Stimulated activated naive CD4-positive, alpha-beta T cell treated with Interleukin-2 at 50 U/mL for 16 hours (primary cell): ENCODE measurements around the gene ADGRG3.
"Not testable (repeated sequence)": the region's sequence is repeated elsewhere in the genome, so short reads cannot be mapped to it uniquely, and the experiment has no call there.

Source experiments
- DNase-seq: peaks from one replicate; lab custom pipeline; 2025; lab: John Stamatoyannopoulos, UW

The ADGRG3 gene

DNA sequence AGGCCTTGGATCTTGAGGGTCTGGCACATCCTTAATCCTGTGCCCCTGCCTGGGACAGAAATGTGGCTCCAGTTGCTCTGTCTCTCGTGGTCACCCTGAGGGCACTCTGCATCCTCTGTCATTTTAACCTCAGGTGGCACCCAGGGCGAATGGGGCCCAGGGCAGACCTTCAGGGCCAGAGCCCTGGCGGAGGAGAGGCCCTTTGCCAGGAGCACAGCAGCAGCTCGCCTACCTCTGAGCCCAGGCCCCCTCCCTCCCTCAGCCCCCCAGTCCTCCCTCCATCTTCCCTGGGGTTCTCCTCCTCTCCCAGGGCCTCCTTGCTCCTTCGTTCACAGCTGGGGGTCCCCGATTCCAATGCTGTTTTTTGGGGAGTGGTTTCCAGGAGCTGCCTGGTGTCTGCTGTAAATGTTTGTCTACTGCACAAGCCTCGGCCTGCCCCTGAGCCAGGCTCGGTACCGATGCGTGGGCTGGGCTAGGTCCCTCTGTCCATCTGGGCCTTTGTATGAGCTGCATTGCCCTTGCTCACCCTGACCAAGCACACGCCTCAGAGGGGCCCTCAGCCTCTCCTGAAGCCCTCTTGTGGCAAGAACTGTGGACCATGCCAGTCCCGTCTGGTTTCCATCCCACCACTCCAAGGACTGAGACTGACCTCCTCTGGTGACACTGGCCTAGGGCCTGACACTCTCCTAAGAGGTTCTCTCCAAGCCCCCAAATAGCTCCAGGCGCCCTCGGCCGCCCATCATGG lies 4.0 kb upstream of the ADGRG3 start:
- DNase-seq: no peak

DNA sequence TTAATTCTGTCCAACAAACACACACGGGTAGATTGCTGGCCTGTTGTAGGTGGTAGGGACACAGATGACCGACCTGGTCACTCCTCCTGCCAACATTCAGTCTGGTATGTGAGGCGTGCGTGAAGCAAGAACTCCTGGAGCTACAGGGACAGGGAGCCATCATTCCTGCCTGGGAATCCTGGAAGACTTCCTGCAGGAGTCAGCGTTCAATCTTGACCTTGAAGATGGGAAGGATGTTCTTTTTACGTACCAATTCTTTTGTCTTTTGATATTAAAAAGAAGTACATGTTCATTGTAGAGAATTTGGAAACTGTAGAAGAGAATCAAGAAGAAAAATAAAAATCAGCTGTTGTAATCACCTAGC lies 3.5 kb upstream of the ADGRG3 start:
- no peak for DNase-seq

DNA sequence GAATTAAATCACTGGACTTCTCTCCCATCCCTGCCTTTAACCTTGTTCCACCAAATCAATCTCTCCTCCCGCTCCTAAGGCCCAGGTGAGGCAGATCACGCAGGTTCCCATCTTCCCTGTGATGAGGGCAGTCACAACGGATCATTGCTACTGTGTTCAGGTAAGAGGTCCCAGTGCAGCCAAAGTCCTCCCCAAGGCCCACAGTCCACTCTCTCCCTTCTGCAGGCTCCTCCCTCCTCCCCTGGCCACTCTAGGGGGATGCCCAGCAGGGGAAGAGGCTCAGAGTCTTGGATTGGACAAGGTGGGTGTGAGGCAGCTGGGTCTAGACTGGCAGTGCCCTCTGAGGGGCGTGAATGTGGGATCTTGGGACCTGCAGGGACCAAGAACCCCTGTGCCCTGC lies 2.6 kb upstream of the ADGRG3 start:
- DNase-seq: no peak

DNA sequence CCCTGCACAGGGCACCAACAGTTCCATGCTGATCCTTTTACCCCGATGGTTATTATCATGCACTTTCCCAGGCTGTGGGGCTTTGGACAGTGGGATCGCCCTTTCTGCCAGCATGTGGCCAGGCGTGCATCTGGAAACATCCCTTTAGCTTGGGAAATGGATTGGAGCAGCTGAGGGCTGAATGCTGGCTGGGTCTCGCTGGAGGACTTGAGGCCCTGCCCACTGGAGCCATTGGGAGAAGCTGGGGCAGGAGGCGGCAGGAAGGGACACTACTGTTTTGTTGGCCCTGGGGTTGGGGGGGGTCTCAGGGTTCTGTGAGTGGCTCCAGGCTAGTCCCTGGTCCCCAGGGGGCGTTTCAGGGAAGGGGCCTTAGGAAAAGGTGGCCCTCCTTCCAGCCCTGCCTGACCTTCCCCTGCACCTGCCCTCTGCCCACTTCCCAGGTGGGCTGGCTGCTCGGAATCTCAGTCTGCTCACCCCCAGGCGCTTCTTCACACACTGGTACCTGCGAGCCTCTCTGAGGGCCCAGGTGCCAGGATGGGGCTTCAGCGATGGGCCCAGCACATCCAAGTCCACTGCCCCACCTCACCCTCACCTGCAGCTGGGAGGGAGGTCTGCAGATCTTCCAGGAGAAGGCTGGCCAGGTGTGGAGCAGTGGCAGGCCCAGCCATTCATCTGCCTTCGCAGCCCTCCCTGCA lies 1.6 kb upstream of the ADGRG3 start:
- no peak for DNase-seq

DNA sequence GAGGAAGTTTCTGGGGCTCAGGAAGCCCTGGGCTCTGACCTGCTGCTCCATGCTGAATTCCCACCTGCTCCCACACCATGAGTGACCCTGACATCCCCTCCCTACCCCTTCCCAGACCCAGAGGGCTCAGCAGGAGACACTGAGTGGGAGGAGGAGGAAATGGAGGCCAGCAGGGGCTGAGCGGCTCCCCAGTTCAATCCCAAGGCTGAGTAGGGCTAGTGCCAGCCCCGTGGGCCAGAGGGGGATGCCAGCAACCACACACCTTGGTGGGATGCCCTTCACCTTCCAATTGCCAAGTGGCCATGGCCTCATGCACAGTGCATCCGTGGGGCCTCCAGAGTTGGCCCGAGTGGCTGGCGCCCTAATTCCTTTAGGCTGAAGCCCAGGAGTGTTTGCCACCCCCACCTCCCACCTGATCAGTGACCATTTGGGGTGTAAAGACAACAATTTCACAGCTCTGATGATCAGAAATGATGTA lies 1.0 kb upstream of the ADGRG3 start:
- DNase-seq: no peak

DNA sequence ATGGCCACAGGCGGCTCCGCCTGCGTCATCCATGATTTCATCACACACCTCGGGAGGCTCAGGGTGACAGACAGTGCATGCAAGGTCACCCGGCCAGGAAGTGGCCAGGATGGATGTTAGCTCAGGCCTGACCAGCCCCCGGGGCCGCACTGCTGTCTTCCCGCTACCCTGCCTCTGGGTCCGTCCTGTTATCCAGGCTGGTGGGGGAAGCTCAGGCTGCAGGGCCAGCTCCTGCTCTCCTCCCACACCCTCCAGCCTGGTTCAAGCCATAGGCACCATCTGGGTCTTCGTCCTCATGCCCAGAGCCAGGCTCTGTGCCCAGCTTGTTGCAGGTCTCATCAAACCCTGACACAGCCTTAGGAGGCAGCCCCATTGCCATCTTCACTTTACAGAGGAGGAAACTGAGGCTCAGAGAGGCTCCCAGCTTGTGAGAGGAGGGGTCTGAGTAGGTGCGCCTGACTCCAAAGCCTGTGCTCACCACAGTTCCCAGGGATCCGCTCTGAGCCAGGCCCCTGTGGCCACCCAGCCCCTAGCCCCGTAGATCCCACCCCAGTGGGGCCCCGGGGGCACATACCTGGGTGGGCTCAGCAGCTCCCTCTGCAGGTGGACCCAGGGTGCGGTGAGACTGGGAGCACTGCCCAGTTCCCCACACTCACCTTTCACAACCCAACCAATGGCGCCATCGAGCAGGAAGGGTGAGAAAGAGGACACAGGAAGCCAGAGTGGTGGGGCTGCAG lies 412 bp upstream of the ADGRG3 start:
- DNase-seq: no peak

DNA sequence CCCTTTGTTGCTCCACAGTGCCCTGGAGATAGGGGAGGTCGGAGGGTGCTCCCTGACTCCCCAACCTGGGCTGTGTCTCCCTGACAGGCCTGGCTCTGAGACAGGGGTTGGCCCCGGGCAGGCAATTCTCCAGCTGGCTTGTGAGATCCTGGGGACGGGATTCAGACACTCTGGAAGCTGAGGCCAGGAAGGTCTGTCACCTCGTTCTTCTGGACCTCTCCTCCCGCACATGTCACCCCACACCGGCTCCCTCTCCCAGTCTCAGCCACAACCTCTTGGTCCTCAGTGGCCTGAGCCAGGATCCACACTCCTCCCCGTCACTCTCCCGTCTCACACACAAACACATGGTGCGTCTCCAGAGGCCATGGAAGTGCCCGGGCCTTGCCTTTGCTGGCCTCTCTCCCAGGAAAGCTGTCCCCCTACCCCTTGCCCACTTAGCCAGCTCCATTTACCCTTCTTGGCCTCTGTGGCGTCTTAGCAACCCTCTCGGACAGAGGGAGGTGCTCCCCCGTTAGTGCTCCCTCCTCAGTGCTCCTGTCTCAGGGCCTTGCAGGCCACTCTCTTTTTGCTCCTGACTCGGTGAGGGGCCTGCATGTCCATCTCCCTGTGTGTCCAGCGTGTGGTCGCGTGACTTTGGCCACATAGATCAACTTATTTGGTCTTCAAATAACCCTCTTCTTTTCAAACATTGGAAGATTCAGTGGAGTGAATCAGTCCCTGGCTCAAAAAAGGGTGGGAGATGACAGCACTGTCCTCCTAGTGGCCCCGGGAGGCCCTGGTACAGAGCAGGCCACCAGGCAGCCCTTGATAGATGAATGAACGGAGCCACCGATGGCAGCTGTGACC lies 747 bp downstream of the ADGRG3 start:
- DNase-seq: no peak

DNA sequence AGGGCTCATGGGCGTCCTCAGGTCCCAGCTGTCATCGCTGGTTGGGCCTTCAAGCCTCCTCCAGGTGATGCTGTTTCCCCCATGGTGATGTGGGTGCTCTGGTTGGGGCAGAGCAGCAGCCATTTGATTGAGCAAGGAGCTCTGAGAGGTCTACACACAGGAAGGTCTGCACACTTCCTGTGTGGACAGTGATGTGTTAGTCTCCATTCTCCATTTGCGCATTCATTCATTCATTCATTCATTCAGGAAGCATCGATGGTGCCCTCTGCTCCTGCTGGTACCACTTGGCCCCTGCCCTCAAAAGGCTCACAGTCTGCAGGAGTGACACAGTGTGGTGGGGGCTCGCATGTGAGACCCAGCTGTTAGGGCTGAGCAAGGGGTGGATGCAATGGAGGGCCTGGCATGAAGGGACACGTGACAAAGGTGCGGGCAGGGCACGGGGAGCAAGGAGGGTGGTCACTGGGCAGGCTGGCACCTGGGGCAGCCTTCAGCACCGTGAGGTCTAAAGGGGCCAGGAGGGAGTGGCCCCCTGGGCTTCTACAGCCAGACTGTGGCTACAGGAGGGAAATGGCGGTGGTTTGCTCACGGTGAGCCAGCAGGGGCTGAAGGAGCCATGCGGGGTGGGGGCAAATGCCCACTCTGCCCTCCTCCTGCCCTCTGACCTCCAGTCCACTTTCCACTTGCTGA lies 1.5 kb downstream of the ADGRG3 start:
- no peak for DNase-seq

DNA sequence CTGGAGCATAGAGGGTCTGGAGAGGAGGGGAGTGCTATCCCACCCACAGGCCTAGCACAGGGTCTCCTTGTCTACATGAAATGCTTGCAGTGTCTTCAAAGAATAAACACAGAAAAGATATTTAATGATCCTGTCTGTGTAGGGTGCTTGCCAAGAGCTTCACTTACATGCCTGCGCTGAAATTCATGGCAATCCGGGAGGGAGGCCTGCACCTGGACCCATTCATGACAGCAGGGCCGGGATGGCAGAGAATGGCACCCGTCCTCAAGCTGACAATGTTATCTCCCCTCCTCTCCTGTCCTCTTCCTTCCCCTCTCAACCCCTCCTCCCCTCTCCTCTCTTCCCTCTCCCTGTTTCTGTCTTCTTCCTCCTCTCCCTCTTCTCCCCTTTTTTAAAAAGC lies 2.1 kb downstream of the ADGRG3 start:
- DNase-seq: no peak

DNA sequence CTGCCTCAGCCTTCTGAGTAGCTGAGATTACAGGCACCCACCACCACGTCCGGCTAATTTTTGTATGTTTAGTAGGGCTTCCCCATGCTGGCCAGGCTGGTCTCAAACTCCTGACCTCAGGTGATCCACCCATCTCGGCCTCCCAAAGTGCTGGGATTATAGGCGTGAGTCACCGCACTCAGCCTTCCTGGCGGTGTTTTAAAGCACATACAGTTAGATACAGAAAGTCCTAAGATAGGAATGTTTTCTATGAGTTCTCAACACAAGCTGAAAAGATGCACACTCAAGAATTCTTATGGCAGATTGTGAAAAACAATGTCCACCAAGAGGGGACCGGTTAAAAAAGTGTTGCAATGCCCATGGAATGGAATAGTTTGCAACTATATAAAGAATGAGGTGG lies 3.3 kb downstream of the ADGRG3 start:
- not testable (repeated sequence) for DNase-seq

DNA sequence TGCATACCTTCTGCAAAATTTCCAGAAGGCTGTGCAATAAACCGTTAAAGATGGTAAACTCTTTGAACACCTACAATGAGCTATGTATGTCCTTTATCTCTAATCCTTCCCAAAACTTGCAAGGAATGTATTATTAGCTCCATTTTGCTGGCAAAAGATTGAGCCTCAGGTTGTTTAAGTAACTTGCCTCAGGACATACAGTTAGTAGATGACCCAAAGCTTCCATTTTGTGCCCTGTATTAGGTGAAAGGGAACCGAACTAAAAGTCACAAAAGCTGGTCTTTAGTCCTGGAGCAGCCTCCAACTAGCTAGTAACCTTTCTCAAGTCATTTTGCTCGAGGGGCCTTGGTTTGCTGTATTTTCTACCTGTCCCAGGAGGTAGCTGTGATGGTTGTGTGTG lies 4.3 kb downstream of the ADGRG3 start:
- DNase-seq: no peak

DNA sequence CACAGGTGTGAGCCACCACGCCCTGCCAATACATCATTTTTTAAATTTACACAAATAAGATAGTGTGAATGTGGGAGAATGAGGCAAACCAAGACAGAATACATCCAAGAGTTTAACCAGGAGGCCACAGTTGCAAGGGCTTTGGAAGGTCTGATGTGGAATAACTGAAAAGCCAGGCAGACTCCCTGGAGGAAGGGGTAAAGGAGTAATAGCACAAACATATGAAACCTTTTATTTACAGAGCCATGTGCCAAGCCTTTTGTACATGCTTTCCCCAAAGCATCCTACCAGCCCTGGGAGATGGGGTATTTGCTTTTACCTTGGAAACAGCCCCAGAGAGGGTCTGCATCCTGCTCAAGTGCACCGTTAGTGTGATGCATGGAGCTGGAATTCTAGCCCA lies 4.7 kb downstream of the ADGRG3 start:
- DNase-seq: no peak

DNA sequence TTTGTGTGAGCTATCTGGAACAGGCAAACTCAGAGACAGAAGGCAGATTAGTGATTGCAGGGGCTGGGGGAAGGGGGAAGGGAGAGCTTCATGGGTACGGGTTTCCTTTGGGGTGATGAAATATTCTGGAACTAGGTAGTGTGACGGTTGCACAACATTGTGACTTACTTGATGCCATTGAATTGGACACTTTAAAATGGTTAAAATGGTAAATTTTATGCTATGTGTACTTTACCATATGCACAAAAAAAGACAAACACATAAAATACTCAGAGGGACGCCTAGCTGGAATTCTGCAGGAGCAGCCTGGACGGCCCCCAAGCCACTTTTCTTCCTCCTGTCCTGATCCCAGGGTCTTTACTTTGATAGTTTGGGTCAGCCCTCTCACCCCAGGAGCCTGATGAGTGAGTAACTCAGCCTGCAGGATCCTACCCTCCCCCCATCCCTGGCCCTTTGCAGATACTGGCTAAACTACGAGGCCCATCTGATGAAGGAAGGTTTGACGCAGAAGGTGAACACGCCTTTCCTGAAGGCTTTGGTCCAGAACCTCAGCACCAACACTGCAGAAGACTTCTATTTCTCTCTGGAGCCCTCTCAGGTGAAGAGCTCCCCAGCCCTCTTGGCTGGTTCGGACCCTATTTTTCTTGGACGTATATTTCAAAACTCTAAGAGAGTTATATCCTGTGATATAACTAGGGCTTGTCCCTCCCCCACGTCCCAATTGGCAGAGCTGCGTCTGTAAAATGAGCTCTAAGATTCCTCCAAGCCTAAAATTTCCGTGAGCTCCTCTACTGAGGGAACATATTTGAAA lies 7.8 kb downstream of the ADGRG3 start:
- no peak for DNase-seq

DNA sequence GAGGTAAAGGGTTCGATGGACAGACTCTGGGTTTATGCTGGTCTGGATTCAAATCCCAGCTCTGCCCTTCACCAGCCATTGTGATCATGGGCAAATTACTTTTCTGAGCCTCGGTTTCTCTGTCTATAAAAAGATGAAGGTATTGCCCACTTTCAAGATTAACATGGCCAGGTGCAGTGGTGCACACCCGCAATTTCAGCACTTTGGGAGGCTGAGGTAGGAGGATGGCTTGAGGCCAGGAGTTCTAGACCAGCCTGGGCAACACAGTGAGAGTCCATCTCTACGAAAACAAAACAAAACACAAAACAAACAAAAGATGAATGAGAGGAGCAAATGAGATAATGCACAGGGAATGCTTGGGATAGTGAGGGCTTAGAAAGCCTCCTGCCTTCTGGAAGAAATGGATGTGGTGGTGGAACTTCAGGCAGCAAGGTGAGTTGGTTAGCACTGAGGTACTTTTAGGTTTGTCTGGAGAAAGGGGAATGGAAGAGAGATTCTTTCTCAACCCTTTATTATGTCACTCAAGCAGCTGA lies 8.5 kb downstream of the ADGRG3 start:
- DNase-seq: no peak

DNA sequence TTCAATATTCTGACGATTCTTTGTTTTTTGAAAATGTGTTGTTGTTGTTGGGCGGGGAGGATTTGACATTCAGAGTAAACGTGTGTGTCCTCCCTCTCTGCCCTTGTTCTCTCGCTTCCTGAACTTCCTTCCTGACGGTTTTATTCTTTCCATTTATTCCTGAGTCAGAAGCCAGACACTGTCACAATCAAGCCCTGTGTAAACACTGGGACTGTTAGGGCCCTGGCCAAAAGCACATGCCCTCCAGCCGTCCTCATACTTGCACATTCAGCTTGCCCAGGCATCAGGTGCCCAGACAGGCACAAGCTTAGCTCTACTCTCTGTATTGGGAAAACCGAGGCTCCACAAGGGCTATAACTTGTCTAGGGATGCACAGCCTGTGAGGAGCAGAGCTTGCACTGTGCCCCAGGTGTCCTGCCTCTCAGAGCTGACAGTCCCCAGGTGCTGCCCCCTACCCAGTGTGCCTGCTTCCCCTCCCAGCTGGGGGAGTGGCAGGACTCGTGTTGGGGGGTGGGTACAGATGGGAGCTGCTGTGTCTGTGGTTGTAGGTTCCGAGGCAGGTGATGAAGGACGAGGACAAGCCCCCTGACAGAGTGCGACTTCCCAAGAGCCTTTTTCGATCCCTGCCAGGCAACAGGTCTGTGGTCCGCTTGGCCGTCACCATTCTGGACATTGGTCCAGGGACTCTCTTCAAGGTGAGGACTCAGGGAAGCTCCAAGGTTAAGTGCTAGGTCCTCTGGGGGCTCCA lies 9.7 kb downstream of the ADGRG3 start:
- DNase-seq: no peak

DNA sequence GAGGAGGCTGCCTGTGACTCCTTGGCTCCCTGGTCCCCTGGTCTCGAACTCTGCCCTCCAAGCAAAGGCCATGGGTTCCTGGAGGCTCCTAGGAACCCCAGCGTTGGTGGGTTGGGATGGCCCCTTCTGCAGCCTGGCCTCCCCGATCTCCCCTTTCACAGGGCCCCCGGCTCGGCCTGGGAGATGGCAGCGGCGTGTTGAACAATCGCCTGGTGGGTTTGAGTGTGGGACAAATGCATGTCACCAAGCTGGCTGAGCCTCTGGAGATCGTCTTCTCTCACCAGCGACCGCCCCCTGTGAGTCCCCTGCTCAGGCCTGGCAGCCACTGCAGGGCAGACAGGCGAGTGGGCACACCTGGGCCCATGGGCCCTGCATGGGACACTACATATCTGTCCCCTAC lies 10.9 kb downstream of the ADGRG3 start:
- DNase-seq: no peak

DNA sequence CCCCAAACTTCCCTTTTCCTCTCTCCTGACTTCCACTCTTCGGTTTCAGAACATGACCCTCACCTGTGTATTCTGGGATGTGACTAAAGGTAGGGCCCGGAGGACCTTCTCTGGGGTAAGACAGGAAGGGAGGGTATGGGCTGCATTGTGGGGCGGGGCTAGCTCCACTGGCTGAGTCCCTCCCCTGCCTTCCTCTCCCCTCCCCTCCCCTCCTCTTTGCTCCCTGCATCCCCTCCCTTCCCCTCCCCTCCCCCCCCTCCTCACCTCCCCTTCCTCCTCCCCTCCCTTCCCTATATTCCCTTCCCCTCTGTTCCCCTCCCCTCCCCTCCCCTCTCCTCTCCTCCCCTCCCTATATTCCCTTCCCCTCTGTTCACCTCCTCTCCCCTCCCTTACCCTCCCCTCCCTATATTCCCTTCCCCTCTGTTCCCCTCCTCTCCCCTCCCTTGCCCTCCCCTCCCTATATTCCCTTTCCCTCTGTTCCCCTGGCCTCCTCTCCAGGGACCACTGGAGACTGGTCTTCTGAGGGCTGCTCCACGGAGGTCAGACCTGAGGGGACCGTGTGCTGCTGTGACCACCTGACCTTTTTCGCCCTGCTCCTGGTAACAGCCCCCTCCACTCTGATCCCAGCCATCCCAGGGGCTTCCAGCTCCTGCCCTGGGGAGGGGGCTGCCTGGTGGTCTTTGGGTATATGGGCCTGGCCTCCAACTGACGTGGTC lies 11.8 kb downstream of the ADGRG3 start:
- DNase-seq: no peak

DNA sequence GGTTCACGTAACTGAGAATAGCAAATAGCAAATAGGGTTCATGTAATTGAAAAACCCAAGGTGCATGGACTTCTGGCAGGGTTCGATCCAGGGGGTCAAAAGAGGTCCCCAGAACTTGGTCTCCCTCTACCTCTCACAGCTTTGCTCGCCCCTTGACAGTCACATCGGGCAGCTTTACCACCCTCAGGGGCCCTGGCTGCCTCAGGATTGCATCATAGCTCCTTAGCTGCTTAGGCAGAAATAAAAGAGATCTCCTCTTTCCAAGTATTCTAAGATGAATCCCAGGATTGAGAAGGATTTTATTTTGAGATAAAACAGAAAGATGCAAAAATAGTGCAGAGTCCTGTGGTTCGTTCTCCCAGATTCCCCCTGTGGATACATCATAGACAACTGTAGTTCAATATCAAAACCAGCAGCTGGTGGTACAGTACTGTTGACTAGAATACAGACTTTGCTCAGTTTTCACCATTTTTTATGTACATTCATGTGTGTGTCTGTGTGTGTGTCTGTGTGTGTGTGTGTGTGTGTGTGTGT lies 12.8 kb downstream of the ADGRG3 start:
- no peak for DNase-seq
